Activated T-helper 1 cell treated with anti-CD3 and anti-CD28 coated beads, Interleukin-12 subunit alpha, Interleukin-12 subunit beta, Interleukin-2, Interleukin-4 antibody, amounts not matched to agents 30 ng/mL and 10 ng/mL and 1 ng/mL, durations not matched to agents 14 hours and 24 hours and 36 hours (primary cell): ENCODE measurements around the gene IRF5. TPM values are rescaled to one million over a fixed set of nuclear protein-coding genes. Genes with fewer than 3 reads are reported as not detected.

Experiments
- DNase-seq: peaks from one replicate; pipeline ENCODE4 v3.0.0; 2021; ENCODE audit warnings: low spot score
- H3K27ac Mint-ChIP-seq: one replicate; pipeline ENCODE4 v1.8.0; 2021; ENCODE audit warnings: mild to moderate bottlenecking, mixed read lengths
- H3K27me3 Mint-ChIP-seq: one replicate; pipeline ENCODE4 v1.8.0; 2022; ENCODE audit warnings: mild to moderate bottlenecking, moderate library complexity, mixed read lengths; ENCODE audit not compliant: insufficient read depth
- H3K36me3 Mint-ChIP-seq: one replicate; pipeline ENCODE4 v1.8.0; 2021; ENCODE audit warnings: low read depth, mixed read lengths
- H3K4me1 Mint-ChIP-seq: one replicate; pipeline ENCODE4 v1.8.0; 2021; ENCODE audit warnings: low read depth, mixed read lengths
- H3K4me3 Mint-ChIP-seq: one replicate; pipeline ENCODE4 v1.8.0; 2021; ENCODE audit warnings: mild to moderate bottlenecking, moderate library complexity, mixed read lengths
- H3K9me3 Mint-ChIP-seq: one replicate; pipeline ENCODE4 v1.8.0; 2021; ENCODE audit warnings: mixed read lengths
- intact Hi-C: fragments of 100-400 bp; cut with micrococcal nuclease; formaldehyde crosslinking; loops from one replicate; pipeline ENCODE4 v1.15.1; 2024
- total RNA-seq: library from RNA; stranded (reverse); gene quantifications from 2 replicates; pipeline ENCODE4 v1.2.3, GENCODE V29; 2022

Gene IRF5
- total RNA-seq, 1 donor from 2014 or later: 19.8 TPM

- H3K9me3 Mint-ChIP-seq: peaks cover 3% of the 10 kb centered on the region
- no peak overlapping the region for H3K4me3 Mint-ChIP-seq
- intact Hi-C loops: no loop called here
- peaks cover 17% of the 10 kb centered on the region for H3K27me3 Mint-ChIP-seq
- DNase-seq: no peak
- H3K27ac Mint-ChIP-seq: no peak overlapping the region
- H3K4me1 Mint-ChIP-seq: peaks cover 19% of the 10 kb centered on the region
- H3K36me3 Mint-ChIP-seq: peaks cover 8% of the 10 kb centered on the region
These were observed 4.9 kb upstream of the IRF5 start for GRCh38 chr7:128932862-128933179.

GRCh38 chr7:128933180-128933891 is 4.4 kb upstream of the IRF5 start:
- Mint-ChIP-seq H3K27me3 (peaks cover 17% of the 10 kb centered on the region), H3K9me3 (peaks cover 3% of the 10 kb centered on the region)

DNA sequence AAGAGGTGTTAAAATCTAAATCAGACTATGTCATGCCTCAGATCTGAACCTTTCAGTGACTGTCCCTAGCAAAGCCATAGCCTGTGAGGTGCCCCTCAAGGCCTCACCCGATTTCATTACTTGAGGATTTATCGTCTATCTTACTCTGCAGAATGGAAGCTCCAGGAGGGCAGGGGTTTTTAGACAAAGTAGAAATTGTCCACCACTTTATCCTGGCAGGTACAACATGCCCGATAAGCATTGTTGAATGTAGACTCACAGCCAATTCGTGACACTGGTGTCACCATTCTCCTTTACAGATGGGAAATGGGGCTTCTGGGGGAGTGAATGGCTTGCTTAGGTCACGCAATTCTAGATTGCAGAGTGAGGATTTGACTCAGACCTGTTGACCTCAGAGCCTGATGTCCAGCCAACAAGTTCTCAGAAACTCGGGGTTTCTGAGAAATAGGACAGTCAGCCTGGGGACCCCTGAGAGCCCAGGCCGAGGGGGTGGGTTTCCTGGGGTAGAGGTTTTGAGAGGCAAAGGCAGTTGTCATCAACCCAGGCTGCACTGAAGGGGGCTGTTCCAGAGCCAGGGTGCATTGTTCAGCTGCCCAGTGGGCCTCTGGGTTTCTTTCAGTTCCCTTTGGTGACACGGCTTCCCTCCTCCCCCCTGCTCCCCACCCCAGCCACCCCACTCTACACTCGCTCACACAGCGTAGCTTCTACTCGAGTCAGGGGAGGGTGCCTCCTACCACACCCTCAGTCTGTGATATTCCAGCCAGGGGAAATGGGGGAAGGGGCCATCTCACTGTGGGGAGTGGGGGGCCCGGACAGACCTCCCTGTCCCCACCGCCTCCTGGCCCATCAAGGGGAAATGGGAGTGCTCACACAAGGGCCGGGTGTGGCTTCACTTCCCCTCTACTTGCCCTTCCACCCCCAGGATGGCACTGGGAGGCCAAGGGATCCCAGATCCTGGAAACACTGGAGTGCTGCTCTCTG is 3.1 kb upstream of the IRF5 start:
- intact Hi-C loops: no loop called here
- H3K27me3 Mint-ChIP-seq: peaks cover 20% of the 10 kb centered on the region

More at GRCh38 chr7:128933180-128933891, 4.4 kb upstream of the IRF5 start:
- H3K36me3 Mint-ChIP-seq: peaks cover 8% of the 10 kb centered on the region
- H3K4me1 Mint-ChIP-seq: peaks cover 20% of the 10 kb centered on the region
- H3K27ac Mint-ChIP-seq: peak overlapping the region; percentile 88
- peak overlapping the region; percentile 74 for H3K4me3 Mint-ChIP-seq
- intact Hi-C loops: no loop called here
- peak; percentile 53 for DNase-seq

GRCh38 chr7:128935342-128935730 is 2.4 kb upstream of the IRF5 start:
- DNase-seq: no peak
- intact Hi-C loops: no loop called here

More for the DNA sequence above, 3.1 kb upstream of the IRF5 start:
- no peak for DNase-seq
- H3K4me1 Mint-ChIP-seq: peaks cover 30% of the 10 kb centered on the region
- H3K27ac Mint-ChIP-seq: no peak overlapping the region
- peaks cover 3% of the 10 kb centered on the region for H3K9me3 Mint-ChIP-seq
- H3K36me3 Mint-ChIP-seq: peaks cover 8% of the 10 kb centered on the region
- no peak overlapping the region for H3K4me3 Mint-ChIP-seq

GRCh38 chr7:128936798-128937197 is 929 bp upstream of the IRF5 start:
- H3K9me3 Mint-ChIP-seq: peaks cover 3% of the 10 kb centered on the region
- peaks cover 20% of the 10 kb centered on the region for H3K27me3 Mint-ChIP-seq
- peaks cover 8% of the 10 kb centered on the region for H3K36me3 Mint-ChIP-seq
- peak overlapping the region; percentile 81 for H3K4me3 Mint-ChIP-seq
- H3K27ac Mint-ChIP-seq: peak overlapping the region; percentile 49
- intact Hi-C loops: no loop called here
- no peak for DNase-seq
- peaks cover 50% of the 10 kb centered on the region for H3K4me1 Mint-ChIP-seq

More at GRCh38 chr7:128935342-128935730, 2.4 kb upstream of the IRF5 start:
- Mint-ChIP-seq H3K9me3 (peaks cover 3% of the 10 kb centered on the region), H3K36me3 (peaks cover 8% of the 10 kb centered on the region), H3K4me1 (peaks cover 37% of the 10 kb centered on the region), H3K4me3 (no peak overlapping the region), H3K27me3 (peaks cover 20% of the 10 kb centered on the region), H3K27ac (no peak overlapping the region)

GRCh38 chr7:128937271-128937646 is 468 bp upstream of the IRF5 start:
- no peak for DNase-seq
- peak overlapping the region; percentile 81 for H3K4me3 Mint-ChIP-seq
- intact Hi-C loops: no loop called here
- H3K4me1 Mint-ChIP-seq: peaks cover 50% of the 10 kb centered on the region
- peaks cover 8% of the 10 kb centered on the region for H3K36me3 Mint-ChIP-seq
- peaks cover 20% of the 10 kb centered on the region for H3K27me3 Mint-ChIP-seq
- peaks cover 3% of the 10 kb centered on the region for H3K9me3 Mint-ChIP-seq
- H3K27ac Mint-ChIP-seq: peak overlapping the region; percentile 35

- Mint-ChIP-seq H3K36me3 (peaks cover 4% of the 10 kb centered on the region), H3K4me1 (peaks cover 41% of the 10 kb centered on the region), H3K4me3 (peak overlapping the region; percentile 96), H3K27me3 (peaks cover 20% of the 10 kb centered on the region), H3K9me3 (no peaks in the 10 kb centered on the region), H3K27ac (peak overlapping the region; percentile 93)
- peak; percentile 14 for DNase-seq
- intact Hi-C loops: loop anchor here (1.0 to 2.0 kb wide), 2 partner anchors 16 to 25 kb away; no protein-coding TSS in a partner anchor
These were observed 882 bp downstream of the IRF5 start for GRCh38 chr7:128938544-128939074.

DNA sequence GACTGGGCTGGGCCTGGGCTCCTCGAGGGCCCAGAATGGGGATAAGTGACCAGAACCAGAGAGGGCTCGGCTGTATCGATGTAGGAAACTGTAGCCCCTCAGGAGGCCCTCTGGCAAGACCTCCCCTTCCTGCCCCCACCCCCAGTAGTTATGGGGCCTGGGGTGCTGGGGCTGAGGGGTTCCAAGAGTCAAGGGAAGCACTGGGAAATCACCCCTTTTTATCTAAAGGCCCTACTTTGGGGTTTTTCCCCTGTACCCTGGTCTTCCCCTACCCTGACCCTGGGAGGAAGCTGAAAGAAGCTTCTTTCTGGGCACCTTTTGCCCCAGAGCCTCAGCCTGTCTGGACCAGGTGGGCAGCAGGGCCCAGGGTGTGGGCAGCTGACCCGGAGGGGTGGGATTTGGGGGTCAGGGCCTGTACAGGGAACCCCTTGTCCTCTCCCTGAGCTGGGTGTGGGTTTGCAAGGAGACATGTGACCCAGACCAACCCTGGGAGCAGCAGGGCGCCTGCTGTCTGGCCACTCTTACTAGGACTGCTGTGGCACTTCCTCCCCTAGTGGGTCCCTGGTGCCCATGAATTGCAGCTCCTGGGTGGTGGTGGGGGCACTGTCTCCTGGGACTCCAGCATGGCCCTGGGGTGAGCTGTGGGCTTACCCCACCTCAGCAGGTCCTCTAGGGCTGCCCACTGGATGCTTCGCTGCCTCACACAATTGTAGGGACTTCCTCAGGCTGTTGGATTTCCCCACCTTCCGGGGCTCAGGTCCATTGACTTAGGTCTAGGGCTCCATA is 1.5 kb downstream of the IRF5 start:
- Mint-ChIP-seq H3K27ac (peak overlapping the region; percentile 58), H3K27me3 (peaks cover 20% of the 10 kb centered on the region), H3K9me3 (no peaks in the 10 kb centered on the region), H3K4me1 (peaks cover 38% of the 10 kb centered on the region), H3K36me3 (peaks cover 4% of the 10 kb centered on the region), H3K4me3 (peak overlapping the region; percentile 96)
- DNase-seq: no peak
- intact Hi-C loops: loop anchor here (1.0 to 2.0 kb wide), 2 partner anchors 16 to 24 kb away; no protein-coding TSS in a partner anchor

DNA sequence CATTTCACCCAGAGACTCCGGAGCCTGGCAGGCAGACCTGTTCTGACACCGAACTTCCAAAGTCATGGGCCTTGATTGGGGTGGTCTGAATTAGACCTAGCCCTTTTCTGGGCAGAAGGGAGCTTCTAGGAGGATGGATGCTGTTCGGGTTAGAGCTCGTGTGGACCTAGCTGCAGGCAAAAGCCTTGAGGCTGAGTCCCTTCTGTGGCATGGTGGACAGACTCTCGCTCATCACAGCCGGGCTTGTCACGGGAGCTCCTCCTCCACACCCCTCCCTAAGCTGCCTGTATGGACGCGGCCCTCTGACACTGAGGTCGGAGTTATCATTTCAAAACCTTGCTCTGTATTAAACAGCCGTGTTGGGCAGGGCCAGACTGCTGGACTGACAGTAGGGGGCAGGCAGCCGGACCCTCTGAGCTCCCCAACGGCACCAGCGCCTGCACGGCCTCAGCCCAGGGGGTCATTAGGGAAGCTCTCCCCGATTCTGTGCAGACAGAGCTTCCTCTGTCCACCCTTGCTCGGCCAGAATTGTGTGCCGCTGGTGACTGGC is 2.2 kb downstream of the IRF5 start:
- Mint-ChIP-seq H3K27me3 (peaks cover 16% of the 10 kb centered on the region), H3K4me1 (peaks cover 38% of the 10 kb centered on the region), H3K27ac (peak overlapping the region; percentile 58), H3K9me3 (no peaks in the 10 kb centered on the region), H3K4me3 (peak overlapping the region; percentile 30), H3K36me3 (peaks cover 6% of the 10 kb centered on the region)
- no peak for DNase-seq
- intact Hi-C loops: loop anchor here (1.0 to 2.0 kb wide), 2 partner anchors 15 to 23 kb away; no protein-coding TSS in a partner anchor

DNA sequence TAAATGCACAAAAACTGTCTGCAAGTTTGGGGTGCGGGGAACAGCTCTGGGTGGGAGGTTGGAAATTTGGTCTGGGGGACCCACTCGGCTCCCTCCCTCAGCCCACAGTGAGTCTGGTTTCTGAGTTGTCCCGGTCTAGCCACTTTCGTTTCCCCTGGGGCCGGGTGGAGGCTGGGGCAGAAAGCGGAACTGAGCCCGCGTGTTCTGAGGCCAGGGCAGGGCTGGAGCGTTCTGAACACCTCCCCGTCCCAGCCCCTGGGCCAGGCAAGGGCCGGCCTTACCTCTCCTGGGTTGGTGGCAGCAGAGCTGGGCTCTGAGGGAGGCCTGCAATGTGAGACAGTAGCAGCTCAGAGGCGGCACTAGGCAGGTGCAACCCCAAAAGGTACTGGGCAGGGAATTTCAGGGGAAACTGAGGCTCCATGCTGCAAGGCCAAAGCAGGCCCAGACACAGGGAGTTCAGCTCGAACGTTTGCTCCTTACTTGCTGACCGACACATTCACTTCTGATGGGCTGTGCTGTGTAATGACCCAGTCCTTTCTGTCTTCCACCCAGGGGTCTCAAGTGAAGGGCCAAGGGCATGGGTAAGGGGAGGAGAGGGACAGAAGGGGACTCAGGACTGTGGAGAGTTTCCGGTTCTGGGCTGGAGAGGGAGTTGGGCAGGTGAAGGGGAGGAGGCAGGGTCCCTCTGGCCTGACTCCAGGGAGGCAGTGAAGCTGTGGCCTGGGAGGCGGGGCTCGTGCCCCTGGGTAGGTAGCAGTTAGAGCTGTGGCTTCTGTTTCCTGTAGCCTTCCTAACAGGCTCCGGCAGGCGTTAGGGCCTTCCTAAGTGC is 3.0 kb downstream of the IRF5 start:
- intact Hi-C loops: no loop called here
- Mint-ChIP-seq H3K4me3 (peak overlapping the region; percentile 59), H3K27ac (peak overlapping the region; percentile 47), H3K4me1 (peaks cover 38% of the 10 kb centered on the region), H3K27me3 (peaks cover 16% of the 10 kb centered on the region), H3K9me3 (no peaks in the 10 kb centered on the region), H3K36me3 (peaks cover 6% of the 10 kb centered on the region)
- DNase-seq: no peak

GRCh38 chr7:128941323-128941890 is 3.7 kb downstream of the IRF5 start:
- Mint-ChIP-seq H3K36me3 (peaks cover 6% of the 10 kb centered on the region), H3K4me3 (peak overlapping the region; percentile 59), H3K4me1 (peaks cover 38% of the 10 kb centered on the region), H3K27me3 (peaks cover 13% of the 10 kb centered on the region), H3K27ac (peak overlapping the region; percentile 47), H3K9me3 (no peaks in the 10 kb centered on the region)
- intact Hi-C loops: no loop called here
- no peak for DNase-seq
